Endothelial cell of umbilical vein (primary cell): ENCODE data around the gene IRF2BP2.

Experiments
- CTCF ChIP-seq, 2 donors: IDR thresholded peaks; 1 replicate in 1 of 2; 2 replicates in 1 of 2; pipeline ENCODE4 v1.5.1; 2011; ENCODE audit warnings: low read length in 2 of 2, mild to moderate bottlenecking in 2 of 2, moderate library complexity in 2 of 2, control low read depth in 1 of 2, inconsistent platforms in 1 of 2, low read depth in 1 of 2; ENCODE audit not compliant: insufficient read depth in 1 of 2; ENCODE audit errors: extremely low read depth in 1 of 2
- EZH2 ChIP-seq: IDR thresholded peaks from 2 replicates; pipeline ENCODE4 v1.6.1; 2012; ENCODE audit warnings: borderline replicate concordance, low read depth, mild to moderate bottlenecking, moderate library complexity, low read length, inconsistent platforms; ENCODE audit not compliant: severe bottlenecking
- JUN ChIP-seq: IDR thresholded peaks from 2 replicates; pipeline ENCODE4 v1.6.1; 2011; ENCODE audit warnings: borderline replicate concordance, low read depth; ENCODE audit not compliant: insufficient read length, insufficient read depth
- POLR2AphosphoS5 ChIP-seq: IDR thresholded peaks from 2 replicates; pipeline ENCODE4 v1.6.1; 2012; ENCODE audit warnings: low read depth, mild to moderate bottlenecking, control low read depth, low read length, moderate library complexity; ENCODE audit not compliant: insufficient read depth

GRCh38 chr1:234597894-234598293 is 12.1 kb downstream of the IRF2BP2 start:
- TF ChIP-seq CTCF (IDR thresholded peaks at IDR 0.05; ENCODE audit: extremely low read depth in 1 of 2, insufficient read depth in 1 of 2, low read depth in 1 of 2, low read length in 2 of 2), result peak; percentile 37 to 60
- TF ChIP-seq JUN, result no peak
- TF ChIP-seq POLR2AphosphoS5, result no peak
- TF ChIP-seq EZH2, result no peak
